ENCODE results near the gene TMEM185B. TPM values are rescaled to one million over a fixed set of nuclear protein-coding genes. Genes with fewer than 3 reads are reported as not detected.

TMEM185B gene
- total RNA-seq, 6 experiments from 2014 or later: 3.8 to 18.1 (median 10.6) TPM

- no peaks in the 10 kb centered on the region for H3K9me3 ChIP-seq
- DNase-seq: no peak
- no peaks in the 10 kb centered on the region for H3K36me3 ChIP-seq
- no peaks in the 10 kb centered on the region for H3K27me3 ChIP-seq
- intact Hi-C loops (cut with DNase I): no loop called here
- no peak for TF ChIP-seq CTCF (IDR thresholded peaks at IDR 0.05)
- H3K27ac ChIP-seq: no peak overlapping the region
- no peak overlapping the region for H3K4me3 ChIP-seq
- H3K4me1 ChIP-seq: peaks cover 0 to 24% (median 6%) of the 10 kb centered on the region in 4 donors
- WGBS (ENCODE audit: insufficient coverage, low coverage, low lambda C conversion rate, missing lambda C conversion rate): 80% methylated on average over 2 of the region's 2 CpGs
- ATAC-seq: no peak
These were observed 2.4 kb downstream of the TMEM185B start for GRCh38 chr2:120220756-120221155.

GRCh38 chr2:120219766-120220165 lies 3.4 kb downstream of the TMEM185B start:
- no peak for TF ChIP-seq POLR2A (IDR thresholded peaks at IDR 0.05)
- TF ChIP-seq CTCF (IDR thresholded peaks at IDR 0.05): no peak

GRCh38 chr2:120219291-120219690 lies 3.9 kb downstream of the TMEM185B start:
- intact Hi-C loops (cut with DNase I): no loop called here
- WGBS (ENCODE audit: insufficient coverage, low coverage, low lambda C conversion rate, missing lambda C conversion rate): 100% methylated on average over 1 of the region's 5 CpGs
- DNase-seq (no peak), ATAC-seq (no peak)
- Histone ChIP-seq H3K9me3 (no peaks in the 10 kb centered on the region), H3K36me3 (no peaks in the 10 kb centered on the region), H3K27me3 (no peaks in the 10 kb centered on the region), H3K4me1 (peaks cover 0 to 16% (median 5%) of the 10 kb centered on the region in 4 donors), H3K27ac (no peak overlapping the region), H3K4me3 (no peak overlapping the region)
- TF ChIP-seq POLR2A (IDR thresholded peaks at IDR 0.05) (no peak), CTCF (IDR thresholded peaks at IDR 0.05) (no peak)

More at GRCh38 chr2:120219766-120220165, 3.4 kb downstream of the TMEM185B start:
- intact Hi-C loops (cut with DNase I): no loop called here
- Histone ChIP-seq H3K27me3 (no peaks in the 10 kb centered on the region), H3K36me3 (no peaks in the 10 kb centered on the region), H3K9me3 (no peaks in the 10 kb centered on the region), H3K4me3 (no peak overlapping the region), H3K27ac (no peak overlapping the region), H3K4me1 (peaks cover 0 to 20% (median 5%) of the 10 kb centered on the region in 4 donors)
- WGBS (ENCODE audit: insufficient coverage, low coverage, low lambda C conversion rate, missing lambda C conversion rate): 80% methylated on average over 1 of the region's 5 CpGs
- DNase-seq (peak in 1 of 3 donors; percentile 32), ATAC-seq (no peak)

GRCh38 chr2:120218181-120218580 lies 5.0 kb downstream of the TMEM185B start:
- intact Hi-C loops (cut with DNase I): no loop called here
- H3K4me1 ChIP-seq: peaks cover 0 to 6% (median 0%) of the 10 kb centered on the region in 4 donors
- DNase-seq (peak in 1 of 3 donors; percentile 19), ATAC-seq (no peak)
- no peak for TF ChIP-seq POLR2A (IDR thresholded peaks at IDR 0.05)
- no peak for TF ChIP-seq CTCF (IDR thresholded peaks at IDR 0.05)
- H3K4me3 ChIP-seq: no peak overlapping the region
- no peak overlapping the region for H3K27ac ChIP-seq
- WGBS (ENCODE audit: insufficient coverage, low coverage, low lambda C conversion rate, missing lambda C conversion rate): 100% methylated on average over 1 of the region's 5 CpGs
- H3K27me3 ChIP-seq: no peaks in the 10 kb centered on the region
- H3K9me3 ChIP-seq: no peaks in the 10 kb centered on the region
- no peaks in the 10 kb centered on the region for H3K36me3 ChIP-seq

GRCh38 chr2:120210270-120210693 lies 12.9 kb downstream of the TMEM185B start:
- Histone ChIP-seq H3K36me3 (no peaks in the 10 kb centered on the region), H3K9me3 (no peaks in the 10 kb centered on the region), H3K27ac (no peak overlapping the region), H3K27me3 (no peaks in the 10 kb centered on the region), H3K4me1 (no peaks in the 10 kb centered on the region), H3K4me3 (no peak overlapping the region)
- 45% methylated on average over 3 of the region's 10 CpGs for WGBS (ENCODE audit: insufficient coverage, low coverage, low lambda C conversion rate, missing lambda C conversion rate)
- no peak for TF ChIP-seq CTCF (IDR thresholded peaks at IDR 0.05)
- TF ChIP-seq POLR2A (IDR thresholded peaks at IDR 0.05): no peak
- ATAC-seq (peak in 2 of 4 donors; percentile 29 to 33), DNase-seq (no peak)
- intact Hi-C loops (cut with DNase I): no loop called here

All from right lobe of liver (tissue), 6 donors.